Measurements from ENCODE around the gene RPL38.

GRCh38 chr17:74233937-74234336 lies 30.5 kb downstream of the RPL38 start:
- TF ChIP-seq POLR2A (IDR thresholded peaks at IDR 0.05) (no peak), CTCF (IDR thresholded peaks at IDR 0.05) (no peak)

Measured in right lobe of liver (tissue), 4 donors.